SU-DHL-6 (cell line): Measurements from ENCODE around the gene ROCK2.

Source experiments
- EZH2phosphoT487 ChIP-seq: fragments of 200-600 bp; sonication (generic), shearing (Covaris generic); conservative IDR thresholded peaks from 2 replicates; pipeline ENCODE4 v1.6.1; 2018; ENCODE audit warnings: mild to moderate bottlenecking, antibody characterized with exemption, low read length, moderate library complexity, mixed read lengths
- TF ChIP-seq, protein P1 (sequence below): fragments of 200-600 bp; sonication (generic); IDR thresholded peaks from one replicate; pipeline ENCODE4 v1.5.1; 2017; ENCODE audit warnings: antibody characterized with exemption, mild to moderate bottlenecking, low read length, moderate library complexity; ENCODE audit not compliant: insufficient read depth, poor library complexity, severe bottlenecking

DNA sequence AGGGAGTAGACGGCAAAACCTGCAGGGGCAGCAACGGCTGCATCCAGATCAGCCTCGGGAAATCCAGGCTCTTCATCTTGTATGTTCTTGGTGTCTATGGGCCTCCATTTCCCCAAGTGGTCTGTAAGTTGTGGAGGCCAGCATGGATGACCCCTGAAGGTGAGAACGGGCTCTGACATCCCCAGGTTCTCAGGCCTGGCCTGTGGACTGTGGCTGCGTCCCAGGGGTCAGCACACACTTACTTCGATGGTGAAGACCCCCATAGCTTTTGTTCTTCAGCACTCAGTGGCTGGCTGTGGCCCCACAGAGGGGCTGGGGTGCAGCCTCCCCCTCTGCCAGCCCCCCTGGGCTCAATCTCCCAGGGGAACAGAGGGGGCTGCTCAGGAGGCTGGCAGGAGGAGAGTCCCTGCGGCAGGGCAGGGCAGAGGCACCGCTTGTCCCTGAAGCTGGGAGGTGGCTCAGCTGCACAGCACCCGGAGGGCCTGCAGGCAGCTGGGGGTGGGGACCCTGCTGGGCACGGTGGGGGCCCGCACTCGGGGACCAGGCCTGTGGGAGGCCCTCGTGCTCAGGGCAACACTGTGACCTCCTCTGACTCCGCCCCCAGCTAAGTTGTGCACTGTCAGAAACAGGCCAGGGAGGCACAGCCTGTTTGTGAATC lies 185.4 kb downstream of the ROCK2 start:
- TF ChIP-seq, protein P1, sequence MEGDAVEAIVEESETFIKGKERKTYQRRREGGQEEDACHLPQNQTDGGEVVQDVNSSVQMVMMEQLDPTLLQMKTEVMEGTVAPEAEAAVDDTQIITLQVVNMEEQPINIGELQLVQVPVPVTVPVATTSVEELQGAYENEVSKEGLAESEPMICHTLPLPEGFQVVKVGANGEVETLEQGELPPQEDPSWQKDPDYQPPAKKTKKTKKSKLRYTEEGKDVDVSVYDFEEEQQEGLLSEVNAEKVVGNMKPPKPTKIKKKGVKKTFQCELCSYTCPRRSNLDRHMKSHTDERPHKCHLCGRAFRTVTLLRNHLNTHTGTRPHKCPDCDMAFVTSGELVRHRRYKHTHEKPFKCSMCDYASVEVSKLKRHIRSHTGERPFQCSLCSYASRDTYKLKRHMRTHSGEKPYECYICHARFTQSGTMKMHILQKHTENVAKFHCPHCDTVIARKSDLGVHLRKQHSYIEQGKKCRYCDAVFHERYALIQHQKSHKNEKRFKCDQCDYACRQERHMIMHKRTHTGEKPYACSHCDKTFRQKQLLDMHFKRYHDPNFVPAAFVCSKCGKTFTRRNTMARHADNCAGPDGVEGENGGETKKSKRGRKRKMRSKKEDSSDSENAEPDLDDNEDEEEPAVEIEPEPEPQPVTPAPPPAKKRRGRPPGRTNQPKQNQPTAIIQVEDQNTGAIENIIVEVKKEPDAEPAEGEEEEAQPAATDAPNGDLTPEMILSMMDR, result no peak
- TF ChIP-seq EZH2phosphoT487, result no peak
